Measurements from ENCODE around the gene GREB1L.

Gene GREB1L

GRCh38 chr18:21499997-21500396 is 258.0 kb downstream of the GREB1L start:
- no peak for DNase-seq

- no peak for DNase-seq
Measured at GRCh38 chr18:21502661-21503060, 260.6 kb downstream of the GREB1L start.

- DNase-seq: no peak
Measured at GRCh38 chr18:21507913-21508701, 266.1 kb downstream of the GREB1L start.

GRCh38 chr18:21509062-21509461 is 267.0 kb downstream of the GREB1L start:
- no peak for DNase-seq

- no peak for DNase-seq
Measured at GRCh38 chr18:21513292-21513691, 271.3 kb downstream of the GREB1L start.

- no peak for DNase-seq
Measured at GRCh38 chr18:21513741-21514140, 271.7 kb downstream of the GREB1L start.

GRCh38 chr18:21522530-21522929 is 280.5 kb downstream of the GREB1L start:
- DNase-seq: no peak

- DNase-seq: no peak
Measured at GRCh38 chr18:21525916-21526315, 283.9 kb downstream of the GREB1L start.

GRCh38 chr18:21526463-21526862 is 284.4 kb downstream of the GREB1L start:
- no peak for DNase-seq

- no peak for DNase-seq
Measured at GRCh38 chr18:21534327-21534726, 292.3 kb downstream of the GREB1L start.

- DNase-seq: no peak
Measured at GRCh38 chr18:21538230-21538629, 296.2 kb downstream of the GREB1L start.

- DNase-seq: no peak
Measured at GRCh38 chr18:21546423-21546822, 304.4 kb downstream of the GREB1L start.

GRCh38 chr18:21548647-21549046 is 306.6 kb downstream of the GREB1L start:
- no peak for DNase-seq

GRCh38 chr18:21550510-21550970 is 308.5 kb downstream of the GREB1L start:
- no peak for DNase-seq

GRCh38 chr18:21557607-21558253 is 315.7 kb downstream of the GREB1L start:
- DNase-seq: no peak

- no peak for DNase-seq
Measured at GRCh38 chr18:21559195-21559594, 317.2 kb downstream of the GREB1L start.

- no peak for DNase-seq
Measured at GRCh38 chr18:21571772-21572171, 329.7 kb downstream of the GREB1L start.
